ENCODE data around the gene RMRP.
"Not testable (repeated sequence)": the region's sequence is repeated elsewhere in the genome, so short reads cannot be mapped to it uniquely, and the experiment has no call there.

The RMRP gene

DNA sequence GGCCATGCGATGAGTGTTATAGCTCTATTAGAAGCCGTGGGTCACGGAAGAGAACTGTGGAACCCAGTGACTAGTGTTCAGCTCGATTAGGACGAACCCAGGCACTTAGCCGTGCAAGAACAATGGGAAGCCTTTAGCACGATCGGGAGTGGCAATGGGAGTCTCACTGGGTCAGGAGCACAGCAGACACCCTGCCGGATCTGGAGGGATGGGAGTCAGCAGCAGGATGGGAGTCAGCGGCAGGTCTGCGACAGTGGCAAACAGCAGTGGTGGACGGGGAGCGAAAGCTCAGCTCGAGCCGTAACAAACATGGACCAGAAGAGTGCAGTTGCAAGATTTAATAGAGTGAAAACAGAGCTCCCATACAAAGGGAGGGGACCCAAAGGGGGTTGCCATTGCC lies 17.4 kb downstream of the RMRP start:
- not testable (repeated sequence) for DNase-seq

DNA sequence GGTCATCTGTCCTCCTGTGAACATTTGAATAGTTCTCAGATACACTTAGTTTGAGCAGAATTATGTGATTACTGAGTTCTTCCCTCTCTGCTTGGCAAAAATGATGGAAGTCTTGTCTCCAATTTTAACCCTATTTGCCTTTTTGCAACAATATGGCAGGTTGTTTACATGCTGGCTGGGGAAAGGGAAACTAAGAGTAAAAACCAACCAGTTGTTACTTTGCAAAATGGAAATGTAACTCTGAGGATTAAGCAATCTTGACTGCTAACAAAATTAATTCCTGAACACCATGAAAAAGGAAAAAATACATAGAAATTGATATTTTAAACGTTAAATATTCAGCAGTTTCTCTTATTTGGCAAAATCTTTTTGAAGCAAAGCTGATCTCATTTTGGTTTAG lies 18.2 kb downstream of the RMRP start:
- DNase-seq: no peak

DNA sequence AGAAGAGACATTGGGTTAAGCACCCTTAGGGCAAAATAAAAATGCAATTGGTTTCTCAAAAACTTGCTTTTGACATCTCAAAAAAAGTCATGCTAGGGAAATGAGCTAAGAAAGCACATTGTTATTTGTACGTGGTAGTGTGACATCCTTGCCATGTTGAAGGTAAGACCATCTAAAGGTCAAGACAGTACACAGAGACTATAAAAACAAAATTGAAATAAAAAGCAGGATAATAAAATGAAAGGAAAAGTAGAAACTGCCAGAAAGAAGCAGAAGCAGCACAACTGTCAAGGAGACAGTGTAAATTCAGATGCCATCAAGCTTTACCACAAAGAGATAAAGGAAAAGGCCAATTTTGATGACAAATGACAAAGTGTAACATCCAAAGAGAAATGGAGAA lies 18.6 kb downstream of the RMRP start:
- DNase-seq: not testable (repeated sequence)

DNA sequence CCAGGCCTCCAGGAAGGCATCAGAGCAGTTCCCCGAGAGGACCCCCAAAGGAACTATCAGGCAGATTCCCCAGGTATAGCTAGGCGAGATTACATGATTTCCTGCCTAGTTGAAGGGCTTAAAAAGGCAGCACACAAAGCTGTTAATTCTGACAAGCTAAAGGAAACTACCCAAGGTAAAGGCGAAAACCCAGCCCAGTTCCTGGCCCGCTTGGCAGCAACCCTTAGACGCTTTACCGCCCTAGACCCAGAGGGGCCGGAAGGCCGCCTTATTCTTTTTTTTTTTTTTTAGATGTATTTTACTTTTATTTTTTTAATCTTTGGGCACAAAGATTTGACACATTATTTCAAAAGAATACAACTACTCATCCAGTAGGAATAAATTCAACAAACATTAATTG lies 19.1 kb downstream of the RMRP start:
- not testable (repeated sequence) for DNase-seq

DNA sequence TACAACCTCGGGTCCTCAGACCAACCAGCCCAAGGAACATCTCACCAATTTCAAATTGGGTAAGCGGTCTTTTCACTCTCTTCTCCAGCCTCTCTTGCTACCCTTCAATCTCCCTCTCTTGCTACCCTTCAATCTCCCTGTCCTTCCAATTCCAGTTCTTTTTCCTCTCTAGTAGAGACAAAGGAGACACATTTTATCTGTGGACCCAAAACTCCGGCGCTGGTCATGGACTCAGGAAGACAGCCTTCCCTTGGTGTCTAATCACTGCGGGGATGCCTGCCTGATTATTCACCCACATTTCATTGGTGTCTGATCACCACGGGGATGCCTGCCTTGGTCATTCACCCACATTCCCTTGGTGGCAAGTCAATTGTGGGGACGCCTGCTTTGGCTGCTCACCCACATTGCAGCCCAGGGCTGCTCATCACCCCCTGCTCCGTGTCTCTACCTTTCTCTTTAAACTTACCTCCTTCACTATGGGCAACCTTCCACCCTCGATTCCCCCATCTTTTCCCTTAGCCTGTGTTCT lies 20.3 kb downstream of the RMRP start:
- not testable (repeated sequence) for DNase-seq

DNA sequence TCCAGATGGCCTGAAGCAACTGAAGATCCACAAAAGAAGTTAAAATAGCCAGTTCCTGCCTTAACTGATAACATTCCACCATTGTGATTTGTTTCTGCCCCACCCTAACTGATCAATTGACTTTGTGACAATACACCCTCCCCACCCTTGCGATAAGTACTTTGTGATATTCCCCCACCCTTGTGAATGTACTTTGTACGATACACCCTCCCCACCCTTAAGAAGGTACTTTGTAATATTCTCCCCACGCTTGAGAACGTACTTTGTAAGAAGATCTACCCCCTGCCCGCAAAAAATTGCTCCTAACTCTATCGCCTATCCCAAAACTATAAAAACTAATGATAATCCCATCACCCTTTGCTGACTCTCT lies 21.0 kb downstream of the RMRP start:
- not testable (repeated sequence) for DNase-seq

DNA sequence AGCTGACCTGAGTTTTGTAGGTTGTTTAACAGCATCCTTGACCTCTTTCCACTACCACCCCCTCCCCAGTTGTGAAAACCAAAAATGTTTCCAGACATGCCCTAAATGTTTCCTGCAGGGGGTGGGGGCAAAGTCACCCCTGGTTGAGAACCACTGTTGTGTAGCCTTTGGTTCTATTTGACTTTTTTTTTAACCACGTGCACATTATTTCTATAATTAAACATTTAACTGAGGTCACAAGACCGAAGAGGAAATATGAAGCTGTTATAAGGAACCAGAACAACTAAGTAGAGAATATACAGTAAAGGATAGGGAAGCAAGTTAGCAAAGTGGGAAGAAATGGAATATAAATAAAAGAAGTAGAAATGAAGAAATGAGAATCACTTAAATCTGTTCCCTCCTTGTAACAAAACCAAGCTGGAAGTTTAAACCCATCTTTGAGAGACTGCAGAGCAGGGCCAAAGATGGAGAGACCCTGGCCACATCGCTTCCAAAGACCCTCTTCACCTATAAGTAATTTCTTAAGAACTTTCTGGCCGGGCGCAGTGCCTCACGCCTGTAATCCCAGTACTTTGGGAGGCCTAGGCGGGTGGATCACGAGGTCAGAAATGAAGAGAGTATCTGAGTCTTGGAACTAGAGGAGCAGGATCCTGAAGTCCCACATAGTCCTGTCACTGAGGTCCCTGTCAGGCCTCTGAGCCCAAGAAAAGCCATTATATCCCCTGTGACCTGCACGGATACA lies 21.5 kb downstream of the RMRP start:
- DNase-seq: no peak

DNA sequence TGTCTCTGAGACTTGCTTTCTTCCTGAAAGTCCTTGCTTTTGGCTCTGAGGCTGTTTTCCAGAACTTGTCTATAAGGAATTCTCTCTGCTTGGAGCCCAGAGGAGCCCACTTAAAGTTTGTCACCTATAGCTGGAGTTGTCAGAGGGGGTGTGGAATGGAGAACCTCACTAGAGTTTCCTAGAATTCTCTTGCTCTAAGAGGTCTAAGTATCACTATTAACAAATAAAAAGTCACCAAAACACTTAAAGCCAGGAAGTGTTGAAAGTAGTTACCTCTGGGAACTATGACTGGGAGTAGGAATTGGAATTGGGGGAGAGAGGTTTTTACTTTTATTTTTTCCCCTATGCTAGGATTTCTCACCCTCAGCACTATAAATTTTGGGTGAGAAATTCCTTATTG lies 22.1 kb downstream of the RMRP start:
- DNase-seq: no peak

DNA sequence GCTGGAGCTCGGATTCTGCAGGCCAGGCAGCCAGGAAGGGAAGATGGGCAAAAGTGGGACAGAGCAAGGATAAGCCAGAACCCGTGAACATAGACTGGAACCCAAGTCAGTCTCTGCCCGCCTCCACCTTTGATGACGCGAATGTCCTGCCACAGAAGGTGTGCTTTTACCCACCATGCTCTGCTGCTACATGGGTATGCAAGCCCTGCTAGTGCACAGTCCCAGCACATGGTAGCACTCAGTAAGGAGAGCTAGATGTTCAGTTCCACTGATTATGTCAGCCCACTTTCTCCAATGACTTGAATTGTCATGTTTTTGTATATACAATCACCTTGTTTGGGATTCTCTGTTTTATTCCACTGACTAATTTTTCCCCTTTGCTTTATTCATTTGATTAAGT lies 28.2 kb downstream of the RMRP start:
- no peak for DNase-seq

DNA sequence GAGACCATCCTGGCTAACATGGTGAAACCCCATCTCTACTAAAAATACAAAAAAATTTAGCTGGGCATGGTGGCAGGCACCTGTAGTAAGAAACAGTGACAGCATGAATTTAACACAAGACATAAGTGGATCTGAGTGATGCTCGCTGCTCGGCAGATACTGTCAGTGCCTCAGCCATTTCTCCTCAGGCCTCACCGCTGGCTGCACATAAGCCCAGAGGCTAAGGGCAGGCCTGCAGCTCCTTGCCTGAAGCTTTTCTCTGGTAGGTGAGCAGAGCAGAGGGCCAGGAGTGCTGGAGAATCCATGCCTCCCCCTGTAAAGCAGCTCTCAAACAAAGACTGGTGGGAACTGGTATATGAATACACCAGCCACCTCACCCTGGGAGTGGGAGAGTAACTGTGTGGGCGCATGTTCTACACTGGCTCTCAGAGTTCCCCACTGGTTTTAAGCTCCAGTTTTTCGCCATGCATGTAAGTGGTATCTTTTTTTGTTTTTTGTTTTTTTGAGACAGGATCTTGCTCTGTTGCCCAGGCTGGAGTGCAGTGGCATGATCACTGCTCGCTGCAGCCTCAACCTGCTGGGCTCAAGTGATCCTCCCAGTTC lies 29.3 kb downstream of the RMRP start:
- DNase-seq: no peak

DNA sequence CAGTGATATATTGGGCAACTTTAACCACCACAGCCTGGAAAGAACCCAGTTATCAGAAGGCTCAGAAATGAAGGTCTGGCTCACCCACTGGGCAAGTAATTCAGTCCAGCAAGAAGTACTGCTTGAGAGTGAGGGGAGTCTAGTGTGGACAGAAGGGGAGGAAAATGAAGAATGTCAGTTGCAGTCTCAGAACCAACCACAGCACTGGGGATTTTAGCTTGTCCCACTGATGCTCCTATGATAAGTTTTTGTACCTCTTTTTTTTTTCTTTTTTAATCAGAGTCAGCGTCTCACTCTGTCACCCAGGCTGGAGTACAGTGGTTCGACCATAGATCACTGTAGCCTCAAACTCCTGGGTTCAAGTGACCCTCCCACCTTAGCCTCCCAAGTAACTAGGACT lies 30.2 kb downstream of the RMRP start:
- no peak for DNase-seq

DNA sequence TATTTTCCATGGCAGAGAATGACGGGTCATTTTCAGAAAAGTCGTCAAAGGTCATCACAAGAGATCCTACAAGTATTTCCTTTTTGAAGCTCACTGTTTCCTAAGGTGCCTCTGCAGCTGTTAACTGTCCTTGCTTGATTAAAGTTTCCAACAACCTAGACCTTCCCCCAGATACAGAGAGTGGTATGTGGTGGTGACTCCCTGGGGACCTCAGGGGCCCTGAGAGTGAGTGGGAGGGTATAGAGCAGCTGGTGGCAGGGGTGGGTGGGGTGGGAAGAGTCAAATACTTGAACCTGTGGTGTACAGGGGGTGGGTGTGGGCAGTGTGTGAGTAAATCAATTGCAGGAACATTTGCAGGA lies 38.0 kb downstream of the RMRP start:
- DNase-seq: no peak

DNA sequence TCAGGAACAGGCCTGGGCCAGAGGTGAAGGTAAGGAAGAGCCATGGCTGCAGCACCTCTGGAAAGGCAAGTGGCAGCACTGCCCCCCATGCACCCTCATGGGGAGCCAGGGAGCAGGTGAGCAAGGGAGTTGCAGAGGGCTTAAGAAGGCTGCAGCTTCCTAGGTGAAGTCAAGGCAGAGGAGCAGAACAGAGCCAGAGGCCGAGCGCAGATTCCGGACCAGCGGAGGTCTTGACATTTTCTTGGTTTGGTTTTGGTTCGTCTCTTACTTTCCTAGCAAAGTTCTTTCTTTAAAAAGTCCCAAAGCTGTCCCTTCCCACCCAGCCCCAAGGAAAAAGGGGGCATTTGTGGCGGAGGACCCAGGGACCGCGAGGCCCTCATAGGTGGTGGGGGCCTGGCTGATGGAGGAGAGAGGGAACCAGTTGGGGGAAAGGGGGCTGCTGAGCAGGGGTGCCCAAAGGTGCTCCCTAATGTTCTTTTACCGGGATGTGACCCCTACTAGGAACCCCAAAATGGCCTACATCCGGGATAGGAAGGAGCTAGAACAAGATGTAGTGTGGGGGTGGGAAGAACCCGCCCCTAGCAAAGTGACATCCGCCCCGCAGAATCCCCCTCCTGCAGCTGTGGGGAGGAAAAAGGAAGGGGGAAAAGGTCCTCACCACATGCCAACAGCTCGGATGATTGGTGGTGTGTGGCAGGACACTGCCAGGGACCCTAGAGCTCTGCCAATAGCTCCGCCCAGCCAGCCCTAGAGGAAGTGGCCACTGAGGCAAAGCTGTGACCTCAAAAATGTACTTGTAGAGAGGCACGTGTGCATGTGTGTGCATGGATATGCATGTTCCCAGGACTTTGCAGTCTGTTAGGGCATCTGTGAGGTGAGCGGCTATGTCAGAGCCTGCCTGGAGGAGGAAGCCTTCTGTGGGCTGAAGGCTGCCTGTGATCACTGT lies 38.7 kb downstream of the RMRP start:
- peak; percentile 34 for DNase-seq

DNA sequence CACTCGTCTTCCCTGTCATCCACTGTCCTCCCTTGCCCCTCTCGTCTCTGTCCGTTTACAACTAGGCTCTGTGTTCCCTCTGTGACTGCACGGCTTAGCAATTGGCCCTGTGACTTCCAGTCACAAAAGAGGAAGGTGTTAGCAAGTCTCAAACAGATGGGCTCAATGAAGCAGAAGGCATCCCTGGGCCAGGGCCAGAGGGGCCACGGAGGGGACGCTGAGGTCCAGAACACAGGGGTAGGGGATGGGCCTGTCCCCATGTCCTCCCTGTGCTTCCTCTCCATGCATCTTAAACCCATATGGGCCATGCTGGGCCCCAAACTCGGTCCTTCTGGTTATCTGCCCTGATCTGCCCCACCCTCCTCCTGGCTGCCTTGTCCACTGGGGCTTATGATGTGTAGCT lies 39.5 kb downstream of the RMRP start, which contains the start of gene CD72:
Gene CD72, minus strand, starts transcription at position 89 of the 403 bp plus-strand sequence. CDS start 110 bp downstream, outside the sequence.
- DNase-seq: no peak

DNA sequence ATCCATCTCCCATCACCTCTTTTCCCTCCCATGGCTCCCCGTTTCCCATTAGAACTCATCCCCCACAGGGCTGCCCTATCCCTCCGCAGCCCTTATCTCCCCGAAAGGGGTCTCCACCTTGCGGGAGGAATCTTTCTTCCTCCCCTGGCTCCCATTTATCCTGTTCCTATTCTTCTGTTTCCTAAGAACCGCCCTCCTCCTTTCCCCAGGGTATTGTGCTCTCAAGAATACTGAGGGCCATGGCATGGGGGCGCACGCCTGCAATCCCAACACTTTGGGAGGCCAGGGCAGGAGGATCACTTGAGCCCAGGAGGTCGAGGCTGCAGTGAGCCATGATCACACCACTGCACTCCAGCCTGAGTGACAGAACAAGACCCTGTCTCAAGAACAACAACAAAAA lies 40.3 kb downstream of the RMRP start:
- DNase-seq: no peak

DNA sequence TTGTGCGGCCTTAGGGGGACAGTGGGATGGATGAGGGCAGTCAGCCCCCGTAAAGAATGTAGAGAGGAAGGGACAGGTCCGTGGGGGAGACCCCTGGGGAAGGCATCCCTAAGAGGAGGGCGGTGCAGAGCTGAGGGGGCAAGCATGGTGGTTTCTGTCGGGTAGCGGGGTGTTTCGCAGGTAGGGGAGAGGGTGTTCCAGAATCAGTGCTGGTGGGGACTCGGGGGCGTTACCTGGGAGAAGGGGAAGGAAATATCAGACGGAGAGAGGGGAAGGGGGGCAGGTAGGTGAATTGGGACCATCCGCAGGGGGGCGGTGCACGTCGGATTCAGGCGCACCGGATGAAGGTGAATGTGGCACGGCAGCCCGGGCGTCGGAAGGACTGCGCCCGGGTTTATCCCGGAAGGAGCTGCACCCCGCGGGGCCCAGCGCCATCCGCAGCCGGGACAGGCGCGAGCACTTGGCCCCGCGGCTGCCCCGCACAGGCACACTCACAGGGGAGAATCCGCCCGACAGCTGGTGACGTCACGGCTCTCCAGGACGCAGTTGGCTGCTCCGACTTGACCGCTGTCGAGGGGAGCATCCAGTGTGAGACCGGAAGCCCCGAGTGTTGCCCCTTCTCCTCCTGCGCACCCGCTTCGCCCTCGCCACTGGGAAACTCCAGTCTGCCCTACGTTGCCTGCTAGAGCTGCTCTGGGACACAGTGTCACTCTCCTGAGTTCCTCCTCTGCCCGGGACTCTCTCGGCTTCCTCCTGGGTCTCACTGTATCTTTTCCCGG lies 40.9 kb downstream of the RMRP start:
- peak; percentile 72 for DNase-seq

DNA sequence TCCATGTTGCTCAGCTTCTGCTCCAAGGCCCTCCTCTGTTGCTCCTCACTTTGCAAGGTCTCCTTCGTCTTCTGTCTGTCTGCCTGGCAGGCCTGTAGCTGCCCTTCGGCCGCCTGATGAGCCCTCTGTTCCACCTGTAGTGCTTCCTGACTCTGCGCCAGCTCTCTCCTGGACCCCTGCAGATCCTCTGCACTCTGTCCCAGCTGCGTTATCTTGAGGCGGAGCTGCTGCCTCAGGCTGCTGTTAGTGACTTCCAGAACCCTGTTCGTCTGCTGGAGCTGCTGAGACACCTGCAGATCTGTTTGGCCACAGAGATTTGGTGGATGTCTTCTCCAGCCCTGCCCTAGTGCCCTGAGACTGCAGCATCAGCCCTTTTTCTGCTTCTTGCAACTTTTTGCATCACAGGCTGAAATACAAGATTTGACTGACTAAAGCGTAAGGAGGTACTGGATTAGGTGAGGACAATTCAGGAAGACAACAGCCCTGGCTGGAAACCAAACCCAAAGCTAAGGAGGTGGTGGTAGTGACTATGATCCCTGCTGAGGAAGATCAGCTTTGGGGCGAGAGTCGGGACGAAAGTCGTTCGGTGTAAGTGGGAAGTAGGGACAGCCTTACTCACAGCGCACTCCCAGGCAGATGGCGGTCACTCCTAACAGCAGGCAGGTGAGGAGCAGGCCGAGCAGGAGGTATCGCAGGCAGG lies 41.7 kb downstream of the RMRP start:
- DNase-seq: no peak

DNA sequence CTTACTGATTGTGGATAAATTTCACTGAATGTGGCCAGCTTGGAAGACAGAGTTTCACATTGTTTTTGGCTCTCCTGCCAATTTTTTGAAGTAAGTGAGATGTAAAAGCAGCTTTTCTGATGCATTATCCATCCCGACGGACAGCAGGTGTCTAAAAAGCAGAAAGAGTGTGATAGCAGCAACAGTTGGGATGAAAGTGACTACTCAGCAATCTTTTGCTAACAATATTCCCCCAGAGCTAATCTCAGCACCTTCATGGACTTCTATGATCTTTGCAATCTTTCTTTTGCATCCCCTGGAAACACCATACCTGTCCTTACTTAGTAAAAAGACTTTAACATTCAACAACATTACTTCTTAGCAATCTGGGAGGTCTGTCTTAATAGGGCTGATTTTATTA lies 45.0 kb downstream of the RMRP start:
- no peak for DNase-seq

DNA sequence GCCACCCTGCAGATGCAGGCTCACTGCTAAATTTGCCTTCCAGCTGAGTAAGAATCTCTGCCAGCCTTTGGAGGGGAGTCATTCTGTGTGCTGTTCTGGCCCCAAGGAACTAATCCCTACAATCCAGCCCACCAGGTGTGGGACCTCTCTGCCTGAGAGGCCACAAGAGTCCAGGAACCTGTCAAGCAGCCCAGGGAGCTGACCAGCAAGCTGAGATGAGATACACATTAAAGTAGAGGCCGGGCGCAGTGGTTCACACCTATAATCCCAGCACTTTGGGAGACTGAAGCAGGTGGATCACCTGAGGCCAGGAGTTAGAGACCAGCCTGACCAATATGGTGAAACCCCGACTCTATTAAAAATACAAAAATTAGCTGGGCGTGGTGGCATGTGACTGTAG lies 45.8 kb downstream of the RMRP start:
- DNase-seq: not testable (repeated sequence)

DNA sequence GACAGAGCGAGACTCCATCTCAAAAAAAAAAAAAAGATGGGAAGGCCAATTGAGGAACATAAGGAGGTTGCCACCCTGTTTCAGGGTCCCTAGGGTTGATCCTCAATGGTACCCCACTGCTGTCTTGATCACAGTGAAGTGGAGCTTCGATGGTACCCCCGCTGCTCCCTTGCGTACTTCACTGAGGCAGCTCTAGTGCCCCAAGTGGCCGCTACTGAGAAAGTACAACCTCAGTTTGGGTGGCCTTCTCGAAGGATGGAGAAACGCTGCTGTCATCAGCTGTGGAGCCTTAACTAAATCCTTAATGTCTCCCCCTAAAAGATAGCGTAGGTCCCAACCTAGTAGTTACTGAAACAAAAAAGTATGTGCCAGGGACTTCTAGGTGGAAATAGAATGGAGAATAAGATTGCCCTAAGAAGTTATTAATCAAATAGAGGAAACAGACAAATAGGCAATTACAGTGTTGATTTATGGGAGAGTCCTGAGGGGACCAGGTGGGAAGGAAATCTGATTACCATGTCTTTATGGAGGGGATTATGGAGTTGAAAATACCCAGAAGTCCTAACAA lies 46.5 kb downstream of the RMRP start:
- peak; percentile 58 for DNase-seq

DNA sequence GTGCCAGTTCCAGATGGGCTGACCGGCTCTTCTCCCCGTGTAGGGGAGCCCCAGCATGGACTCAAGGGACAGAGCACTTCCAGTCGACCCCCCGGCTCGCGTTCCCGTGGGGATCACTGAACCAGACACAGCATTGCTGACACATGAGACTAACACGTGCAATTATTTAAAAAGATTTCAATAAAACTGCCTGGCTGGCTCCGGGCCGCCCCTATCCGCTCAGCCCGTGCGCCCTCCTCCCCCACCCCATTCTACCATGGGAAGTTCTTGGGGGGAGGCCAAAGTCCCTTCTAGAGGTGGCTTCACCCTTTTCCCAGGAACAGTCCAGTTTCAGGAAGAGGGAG lies 48.0 kb downstream of the RMRP start:
- DNase-seq: no peak
